HG02588 (cell line): Measurements from ENCODE around the gene MREG.

Experiments used
- ATAC-seq: cut with Tn5 transposase; IDR thresholded peaks from one replicate; pipeline ENCODE4 v1.9.1; 2021; ENCODE audit warnings: mild to moderate bottlenecking, moderate library complexity; ENCODE audit not compliant: unreplicated experiment

The MREG gene

DNA sequence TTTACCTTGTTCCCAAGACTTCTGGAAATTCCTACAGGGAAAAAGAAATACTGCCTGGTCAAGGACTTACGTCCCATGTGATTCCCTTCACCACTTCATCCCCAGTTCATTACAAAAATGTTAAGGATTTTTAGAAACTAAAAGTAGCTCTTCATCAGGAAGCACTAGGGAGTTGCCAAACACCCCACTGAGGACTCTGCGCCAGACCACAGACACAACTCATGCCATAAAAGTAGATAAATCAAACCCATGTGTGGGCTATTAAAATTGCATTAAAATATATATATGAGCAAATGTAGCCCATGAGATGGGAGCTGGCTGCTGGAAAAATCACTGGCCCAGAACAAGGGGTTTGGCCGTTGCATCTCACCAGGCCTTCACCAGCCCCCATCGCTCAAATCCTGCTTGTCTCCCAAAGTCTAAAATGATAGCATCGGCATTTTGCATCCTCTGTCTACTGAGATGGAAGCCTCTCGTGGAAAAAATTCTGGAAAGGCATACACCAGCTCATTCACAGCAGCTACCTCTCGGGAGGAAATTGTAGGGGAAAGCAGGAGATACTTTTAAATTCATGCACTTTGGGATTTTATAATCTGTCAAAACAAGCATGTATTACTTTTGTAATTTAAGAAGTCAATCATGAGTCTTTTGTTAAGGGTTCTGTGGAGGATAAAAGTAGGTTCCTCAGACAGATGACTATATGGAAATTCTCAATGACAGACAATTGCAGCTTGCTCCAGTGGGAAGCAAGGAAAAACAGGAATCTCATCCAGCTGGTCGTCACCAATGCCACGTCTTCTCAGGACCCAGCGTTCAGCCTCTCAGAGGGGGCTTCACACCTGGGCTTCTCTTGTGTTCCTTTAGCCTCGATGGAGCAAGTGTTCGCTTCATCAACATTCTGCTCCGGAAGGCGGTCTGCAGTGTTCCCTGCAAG, 113.9 kb downstream of the MREG start:
- ATAC-seq: no peak

DNA sequence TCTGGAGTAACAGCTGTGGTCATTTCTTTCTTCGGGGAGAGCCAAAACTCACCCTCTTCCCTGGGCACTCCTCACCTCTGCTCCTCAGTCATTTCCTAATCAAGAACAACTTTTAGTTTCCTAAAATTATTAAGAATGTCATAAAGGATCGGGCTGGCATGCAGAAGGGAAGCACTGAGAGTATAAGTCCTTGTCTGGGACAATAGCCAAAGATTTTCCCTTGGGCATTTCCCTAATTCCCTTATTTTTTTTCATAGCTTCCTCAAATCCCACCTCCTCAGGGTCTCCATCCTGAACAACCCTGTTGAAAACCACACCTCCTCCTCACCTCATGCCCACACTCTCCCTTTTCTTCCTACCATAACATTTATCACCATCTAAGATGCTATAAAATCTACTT, 115.0 kb downstream of the MREG start:
- ATAC-seq: no peak

DNA sequence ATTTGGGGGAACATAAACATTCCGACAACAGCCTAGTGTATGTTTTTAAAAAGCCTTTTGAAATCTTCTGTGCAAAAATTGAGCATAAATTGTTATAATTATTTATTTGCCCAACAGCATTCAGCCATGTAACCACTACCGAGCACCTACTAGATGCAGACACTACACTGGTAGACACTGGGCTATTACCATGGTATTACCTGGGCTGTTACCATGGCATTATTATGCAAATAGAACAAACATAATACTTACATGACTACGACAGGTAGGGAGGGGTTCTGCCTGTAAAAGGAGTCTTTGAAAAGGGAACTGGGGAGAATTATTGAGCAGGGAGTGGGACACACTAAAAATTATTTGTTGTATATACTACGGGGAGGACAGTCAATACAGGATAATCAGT, 116.4 kb downstream of the MREG start:
- ATAC-seq: no peak

DNA sequence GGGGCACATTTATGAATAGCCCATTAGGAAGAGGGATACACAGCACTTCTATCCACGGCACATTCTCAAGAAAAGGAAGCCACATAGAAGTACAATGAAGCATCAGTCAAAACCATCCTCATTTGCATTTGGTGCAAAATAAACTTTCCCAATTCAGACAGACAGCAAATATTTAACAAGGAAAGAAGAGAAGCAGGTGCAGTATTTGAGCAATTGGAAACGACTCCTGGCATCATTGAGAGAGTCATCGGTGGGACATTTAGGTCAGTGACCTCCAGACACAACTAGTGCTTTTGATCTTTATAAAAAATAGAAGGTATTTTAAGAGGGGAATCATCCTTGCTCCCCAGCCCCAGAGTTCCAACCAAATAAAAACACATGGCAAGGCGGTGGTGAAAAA, 118.0 kb downstream of the MREG start:
- ATAC-seq: no peak
